PC-9 (cell line): ENCODE measurements around the gene ERCC1. TPM values are rescaled to one million over a fixed set of nuclear protein-coding genes. Genes with fewer than 3 reads are reported as not detected.

Experiments used
- BruUV-seq: library from RNA; stranded (reverse); fragments of 400-500 nt; replicated peaks from 2 replicates; lab custom pipeline; 2021; lab: Mats Ljungman, UMichigan
- CTCF ChIA-PET: fragments of 300-600 bp; sonication (Branson Sonifier 250); formaldehyde crosslinking; loops from one replicate; lab custom pipeline; 2022; ENCODE audit warnings: antibody characterized with exemption; lab: Charles Lee
- POLR2A ChIA-PET: fragments of 300-600 bp; sonication (Branson Sonifier 250); formaldehyde crosslinking; loops from one replicate; lab custom pipeline; 2022; ENCODE audit warnings: antibody characterized with exemption; ENCODE audit not compliant: unreplicated experiment; lab: Charles Lee
- DNase-seq, 2 experiments: peaks; one replicate each; pipeline versions ENCODE4 v3.0.0 to v3.0.0-alpha.2; 2015 to 2022; ENCODE audit warnings: mixed read lengths in 1 of 2
- H2AFZ ChIP-seq: fragments of 200-600 bp; sonication (generic); 2 replicates; pipeline ENCODE4 v1.8.1; 2017; ENCODE audit warnings: antibody characterized with exemption
- H3F3A ChIP-seq: fragments of 200-600 bp; sonication (generic); 2 replicates; pipeline ENCODE4 v1.8.1; 2017; ENCODE audit warnings: antibody characterized with exemption, mild to moderate bottlenecking, low read depth; ENCODE audit not compliant: insufficient read depth
- H3K27ac ChIP-seq: fragments of 200-600 bp; sonication (generic); 2 replicates; pipeline ENCODE4 v1.6.1; 2016; ENCODE audit warnings: mixed run types
- H3K27me3 ChIP-seq: fragments of 200-600 bp; sonication (generic); 2 replicates; pipeline ENCODE4 v1.6.1; 2016; ENCODE audit warnings: low read depth, mixed run types; ENCODE audit not compliant: insufficient read depth
- H3K36me3 ChIP-seq: fragments of 200-600 bp; sonication (generic); 2 replicates; pipeline ENCODE4 v1.6.1; 2016; ENCODE audit warnings: low read depth, mixed run types
- H3K4me1 ChIP-seq: fragments of 200-600 bp; sonication (generic); replicated peaks from 2 replicates; pipeline ENCODE4 v1.6.1; 2016; ENCODE audit warnings: mixed run types; ENCODE audit not compliant: insufficient read depth
- H3K4me2 ChIP-seq: fragments of 200-600 bp; sonication (generic); 2 replicates; pipeline ENCODE4 v1.6.1; 2017; ENCODE audit warnings: mixed run types
- H3K4me3 ChIP-seq: fragments of 200-600 bp; sonication (generic); 2 replicates; pipeline ENCODE4 v1.6.1; 2016; ENCODE audit warnings: mixed run types
- H3K79me2 ChIP-seq: fragments of 200-600 bp; sonication (generic); 2 replicates; pipeline ENCODE4 v1.6.1; 2017; ENCODE audit warnings: low read depth, mixed run types
- H3K9me2 ChIP-seq: fragments of 200-600 bp; sonication (generic); 2 replicates; pipeline ENCODE4 v1.8.1; 2017; ENCODE audit warnings: mild to moderate bottlenecking; ENCODE audit not compliant: insufficient read depth
- H3K9me3 ChIP-seq: fragments of 200-600 bp; sonication (generic); 2 replicates; pipeline ENCODE4 v1.8.1; 2016; ENCODE audit warnings: low read depth; ENCODE audit not compliant: insufficient read depth
- H4K20me1 ChIP-seq: fragments of 200-600 bp; sonication (generic); 2 replicates; pipeline ENCODE4 v1.8.1; 2017; ENCODE audit not compliant: insufficient read depth
- EZH2 ChIP-seq: fragments of 200-600 bp; sonication (generic); IDR thresholded peaks from 2 replicates; pipeline ENCODE4 v1.8.0; 2017; ENCODE audit warnings: antibody characterized with exemption, low read depth
- intact Hi-C: fragments of 100-400 bp; cut with micrococcal nuclease; formaldehyde crosslinking; loops from one replicate; pipeline ENCODE4 v1.10.0; 2022; ENCODE audit not compliant: unreplicated experiment
- total RNA-seq: library from RNA; stranded (reverse); gene quantifications from 2 replicates; pipeline ENCODE4 v1.2.3, GENCODE V29; 2021
- TF ChIP-seq, protein P1 (sequence below): fragments of 200-600 bp; sonication (generic); conservative IDR thresholded peaks from 2 replicates; pipeline ENCODE4 v1.6.1; 2017; ENCODE audit warnings: mixed run types, antibody characterized with exemption, mild to moderate bottlenecking, moderate library complexity

Gene ERCC1
- total RNA-seq, 1 experiment from 2014 or later: 102 TPM

DNA sequence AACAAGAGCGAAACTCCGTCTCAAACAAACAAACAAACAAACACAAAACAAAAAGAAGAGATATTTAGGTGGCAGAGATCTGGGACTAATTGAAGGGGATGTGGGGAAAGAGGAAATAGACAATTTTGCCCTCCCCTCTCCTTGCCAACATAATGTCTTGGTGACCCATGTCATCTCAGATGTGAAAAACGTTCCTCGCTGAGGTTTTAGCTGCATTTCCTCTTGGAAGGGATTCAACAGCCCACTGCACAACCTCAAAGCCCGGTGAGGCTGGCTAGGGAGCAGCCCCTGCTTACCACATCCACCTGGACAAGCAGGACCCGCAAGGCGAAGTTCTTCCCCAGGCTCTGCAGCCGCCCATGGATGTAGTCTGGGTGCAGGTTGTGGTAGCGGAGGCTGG, 4.9 kb downstream of the ERCC1 start:
- no peak overlapping the region for H3K4me2 ChIP-seq
- peaks cover 24% of the 10 kb centered on the region for H3K79me2 ChIP-seq
- H3F3A ChIP-seq: peaks cover 28% of the 10 kb centered on the region
- H4K20me1 ChIP-seq: no peaks in the 10 kb centered on the region
- intact Hi-C loops: no loop called here
- no peak for DNase-seq
- ChIA-PET CTCF (no interaction called here), POLR2A (no interaction called here)
- H3K27me3 ChIP-seq: no peaks in the 10 kb centered on the region
- no peak overlapping the region for H3K27ac ChIP-seq
- H3K9me3 ChIP-seq: no peaks in the 10 kb centered on the region
- H3K4me1 ChIP-seq: peaks cover 13% of the 10 kb centered on the region
- TF ChIP-seq EZH2: no peak
- TF ChIP-seq, protein P1, sequence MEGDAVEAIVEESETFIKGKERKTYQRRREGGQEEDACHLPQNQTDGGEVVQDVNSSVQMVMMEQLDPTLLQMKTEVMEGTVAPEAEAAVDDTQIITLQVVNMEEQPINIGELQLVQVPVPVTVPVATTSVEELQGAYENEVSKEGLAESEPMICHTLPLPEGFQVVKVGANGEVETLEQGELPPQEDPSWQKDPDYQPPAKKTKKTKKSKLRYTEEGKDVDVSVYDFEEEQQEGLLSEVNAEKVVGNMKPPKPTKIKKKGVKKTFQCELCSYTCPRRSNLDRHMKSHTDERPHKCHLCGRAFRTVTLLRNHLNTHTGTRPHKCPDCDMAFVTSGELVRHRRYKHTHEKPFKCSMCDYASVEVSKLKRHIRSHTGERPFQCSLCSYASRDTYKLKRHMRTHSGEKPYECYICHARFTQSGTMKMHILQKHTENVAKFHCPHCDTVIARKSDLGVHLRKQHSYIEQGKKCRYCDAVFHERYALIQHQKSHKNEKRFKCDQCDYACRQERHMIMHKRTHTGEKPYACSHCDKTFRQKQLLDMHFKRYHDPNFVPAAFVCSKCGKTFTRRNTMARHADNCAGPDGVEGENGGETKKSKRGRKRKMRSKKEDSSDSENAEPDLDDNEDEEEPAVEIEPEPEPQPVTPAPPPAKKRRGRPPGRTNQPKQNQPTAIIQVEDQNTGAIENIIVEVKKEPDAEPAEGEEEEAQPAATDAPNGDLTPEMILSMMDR: no peak
- no peaks in the 10 kb centered on the region for H3K9me2 ChIP-seq
- BruUV-seq: no TSS peak
- H3K36me3 ChIP-seq: peaks cover 28% of the 10 kb centered on the region; the same call in 1 of the 2 replicates
- H2AFZ ChIP-seq: no peak overlapping the region
- H3K4me3 ChIP-seq: no peak overlapping the region

DNA sequence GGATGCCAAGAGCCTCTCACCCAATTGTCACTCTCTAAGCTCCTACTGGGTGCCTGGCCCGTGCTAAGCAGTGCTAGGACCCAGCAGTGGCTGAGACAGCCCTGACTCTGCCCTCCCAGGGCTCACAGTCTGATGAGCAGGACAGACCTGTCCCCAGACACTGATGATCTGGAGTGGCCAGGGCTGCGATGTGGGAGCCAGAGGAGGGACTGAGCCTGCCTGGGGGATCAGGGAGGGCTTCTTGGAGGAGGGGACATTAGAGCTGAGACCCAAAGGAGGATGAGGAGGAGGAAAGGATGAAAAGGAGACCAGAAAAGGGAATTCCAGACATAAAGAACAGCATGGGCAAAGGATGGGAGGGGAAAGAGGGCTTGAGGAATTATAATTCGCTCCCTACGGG, 6.6 kb downstream of the ERCC1 start:
- no TSS peak for BruUV-seq
- H3K4me1 ChIP-seq: peaks cover 4% of the 10 kb centered on the region; the same call in 1 of the 2 replicates

DNA sequence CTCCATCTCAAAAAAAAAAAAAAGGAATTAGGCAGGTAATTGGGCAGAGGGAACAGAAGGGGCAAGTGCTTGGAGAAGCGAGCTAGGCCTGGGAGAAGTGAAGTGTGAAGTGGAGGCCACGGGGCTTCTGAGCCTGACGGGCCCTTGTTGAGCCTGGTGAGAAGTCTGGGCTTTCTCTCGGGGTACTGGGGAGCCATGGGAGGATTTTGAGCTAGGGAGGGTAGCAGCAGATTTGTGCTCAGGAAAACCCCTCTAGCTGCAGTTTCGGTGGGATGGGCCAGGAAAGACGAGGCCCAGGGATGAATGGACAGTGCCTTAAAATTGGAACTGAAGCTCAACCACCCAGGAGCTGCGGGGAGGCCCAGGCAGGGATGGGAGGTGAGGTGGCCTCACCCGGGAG, 9.2 kb downstream of the ERCC1 start:
- Histone ChIP-seq H2AFZ (no peak overlapping the region), H3F3A (peaks cover 67% of the 10 kb centered on the region; the same call in 1 of the 2 replicates), H3K4me3 (no peak overlapping the region), H3K27me3 (no peaks in the 10 kb centered on the region), H3K36me3 (peaks cover 29% of the 10 kb centered on the region; the same call in 1 of the 2 replicates), H3K79me2 (no peaks in the 10 kb centered on the region), H3K9me2 (no peaks in the 10 kb centered on the region), H4K20me1 (no peaks in the 10 kb centered on the region), H3K9me3 (no peaks in the 10 kb centered on the region), H3K4me1 (no peaks in the 10 kb centered on the region), H3K4me2 (no peak overlapping the region), H3K27ac (no peak overlapping the region)
- no TSS peak for BruUV-seq
- intact Hi-C loops: no loop called here
- CTCF ChIA-PET: no interaction called here
- POLR2A ChIA-PET: interaction anchor here (0.6 kb wide), 1 partner anchor 428 kb away, joined by 4 read pairs; no protein-coding TSS in a partner anchor
- no peak for DNase-seq
- TF ChIP-seq, protein P1: no peak
- TF ChIP-seq EZH2: no peak

More for the DNA sequence above, 6.6 kb downstream of the ERCC1 start:
- no peak for TF ChIP-seq EZH2
- TF ChIP-seq, protein P1: no peak
- H3K27me3 ChIP-seq: no peaks in the 10 kb centered on the region
- H3F3A ChIP-seq: peaks cover 42% of the 10 kb centered on the region; the same call in 1 of the 2 replicates
- DNase-seq: no peak
- H3K27ac ChIP-seq: 0 out of 2 replicates have a peak overlapping the region, but pooled peaks have one; percentile 39
- CTCF ChIA-PET: no interaction called here
- H3K4me2 ChIP-seq: no peak overlapping the region
- H3K9me3 ChIP-seq: no peaks in the 10 kb centered on the region
- intact Hi-C loops: no loop called here
- H3K4me3 ChIP-seq: no peak overlapping the region
- no peak overlapping the region for H2AFZ ChIP-seq
- peaks cover 35% of the 10 kb centered on the region; the same call in 1 of the 2 replicates for H3K36me3 ChIP-seq
- peaks cover 12% of the 10 kb centered on the region for H3K79me2 ChIP-seq
- POLR2A ChIA-PET: no interaction called here
- H3K9me2 ChIP-seq: no peaks in the 10 kb centered on the region
- H4K20me1 ChIP-seq: no peaks in the 10 kb centered on the region
